Tibial nerve (tissue), 4 donors: ENCODE data around the gene NBAS. TPM values are rescaled to one million over a fixed set of nuclear protein-coding genes. Genes with fewer than 3 reads are reported as not detected.
A peak's percentile ranks its signal among the peaks of the same experiment; 100 is the strongest.
"Not testable (repeated sequence)": the region's sequence is repeated elsewhere in the genome, so short reads cannot be mapped to it uniquely, and the experiment has no call there.

Experiments
- DNase-seq, 2 donors: peaks; one replicate each; pipeline ENCODE4 v3.0.0-alpha.2; 2019; ENCODE audit warnings: low spot score in 2 of 2
- H3K27ac ChIP-seq, 4 donors: fragments of 200-600 bp; sonication (generic) in 3 of 4; one replicate each; pipeline ENCODE4 v1.5.1; 2017 to 2019; ENCODE audit warnings: mild to moderate bottlenecking in 1 of 4
- H3K27me3 ChIP-seq, 2 donors: fragments of 200-600 bp; sonication (generic) in 1 of 2; one replicate each; pipeline versions ENCODE4 v1.5.1 to v1.6.0; 2017 to 2019
- H3K36me3 ChIP-seq, 3 donors: fragments of 200-600 bp; sonication (generic); one replicate each; pipeline ENCODE4 v1.5.1; 2018 to 2019
- H3K4me1 ChIP-seq, 4 donors: fragments of 200-600 bp; sonication (generic) in 3 of 4; one replicate each; pipeline ENCODE4 v1.5.1; 2017 to 2019
- H3K4me3 ChIP-seq, 4 donors: fragments of 200-600 bp; sonication (generic) in 3 of 4; one replicate each; pipeline ENCODE4 v1.5.1; 2017 to 2019; ENCODE audit warnings: mild to moderate bottlenecking in 1 of 4, moderate library complexity in 1 of 4
- H3K9me3 ChIP-seq, 4 donors: fragments of 200-600 bp; sonication (generic) in 3 of 4; one replicate each; pipeline ENCODE4 v1.5.1; 2017 to 2019
- CTCF ChIP-seq, 5 experiments: fragments of 200-600 bp in 3 of 5; fragments of 450-650 bp in 2 of 5; sonication (generic) in 3 of 5; IDR thresholded peaks; one replicate each; pipeline ENCODE4 v1.5.1; 2016 to 2019; ENCODE audit warnings: antibody characterized with exemption in 5 of 5, mild to moderate bottlenecking in 3 of 5, moderate library complexity in 2 of 5
- EP300 ChIP-seq, 2 donors: sonication (generic); formaldehyde crosslinking; IDR thresholded peaks; one replicate each; pipeline ENCODE4 v1.6.1; 2017; ENCODE audit warnings: antibody characterized with exemption in 2 of 2, mild to moderate bottlenecking in 1 of 2
- POLR2A ChIP-seq, 2 donors: fragments of 450-650 bp; IDR thresholded peaks; one replicate each; pipeline ENCODE4 v1.6.1; 2017; ENCODE audit warnings: antibody characterized with exemption in 2 of 2, mild to moderate bottlenecking in 2 of 2, moderate library complexity in 2 of 2
- WGBS, 2 donors: methylation state at CpG; one replicate each; pipeline ENCODE4 v1.1.5; 2018; 5-methylcytosine and 5-hydroxymethylcytosine counted together
- total RNA-seq, 4 donors: library from RNA; depleted of rRNA; stranded (reverse); fragments of >200 nt; gene quantifications; one replicate each; pipeline ENCODE4 v1.1.0, GENCODE V29; 2016

NBAS gene
- total RNA-seq, 4 donors from 2014 or later = 49.0 to 59.1 (median 55.1) TPM

GRCh38 chr2:15547115-15547876 lies 13.8 kb downstream of the NBAS start:
- no peak overlapping the region for H3K27ac ChIP-seq
- H3K9me3 ChIP-seq = no peaks in the 10 kb centered on the region
- H3K4me1 ChIP-seq = no peaks in the 10 kb centered on the region
- H3K36me3 ChIP-seq = peaks cover 0 to 33% (median 0%) of the 10 kb centered on the region in 3 donors
- TF ChIP-seq CTCF (IDR thresholded peaks at IDR 0.05) (no peak), POLR2A (IDR thresholded peaks at IDR 0.05) (no peak), EP300 (IDR thresholded peaks at IDR 0.05) (no peak)
- H3K27me3 ChIP-seq = no peaks in the 10 kb centered on the region
- DNase-seq = no peak
- H3K4me3 ChIP-seq = no peak overlapping the region
- WGBS, 2 donors = 80 to 81% methylated on average over 4 of the region's 4 CpGs

- TF ChIP-seq POLR2A (IDR thresholded peaks at IDR 0.05) (no peak), EP300 (IDR thresholded peaks at IDR 0.05) (no peak), CTCF (IDR thresholded peaks at IDR 0.05) (peak in 1 of 5 experiments; percentile 8)
- H3K27me3 ChIP-seq = no peaks in the 10 kb centered on the region
- no peak for DNase-seq
- 81 to 86% methylated on average over 11 of the region's 11 CpGs for WGBS, 2 donors
- no peaks in the 10 kb centered on the region for H3K4me1 ChIP-seq
- H3K4me3 ChIP-seq = no peak overlapping the region
- no peaks in the 10 kb centered on the region for H3K9me3 ChIP-seq
- H3K27ac ChIP-seq = no peak overlapping the region
- peaks cover 0 to 30% (median 0%) of the 10 kb centered on the region in 3 donors for H3K36me3 ChIP-seq
Measured at GRCh38 chr2:15546297-15547098, 14.6 kb downstream of the NBAS start.

GRCh38 chr2:15544227-15544626 lies 16.9 kb downstream of the NBAS start:
- H3K4me1 ChIP-seq = no peaks in the 10 kb centered on the region
- H3K9me3 ChIP-seq = no peaks in the 10 kb centered on the region
- no peaks in the 10 kb centered on the region for H3K27me3 ChIP-seq
- TF ChIP-seq CTCF (IDR thresholded peaks at IDR 0.05) = no peak
- no peak for TF ChIP-seq POLR2A (IDR thresholded peaks at IDR 0.05)
- TF ChIP-seq EP300 (IDR thresholded peaks at IDR 0.05) = no peak
- no peak overlapping the region for H3K27ac ChIP-seq
- peaks cover 0 to 19% (median 0%) of the 10 kb centered on the region in 3 donors for H3K36me3 ChIP-seq
- WGBS, 2 donors = 86 to 91% methylated on average over 2 of the region's 2 CpGs
- DNase-seq = no peak
- H3K4me3 ChIP-seq = no peak overlapping the region

- H3K9me3 ChIP-seq = no peaks in the 10 kb centered on the region
- peaks cover 0 to 19% (median 0%) of the 10 kb centered on the region in 3 donors for H3K36me3 ChIP-seq
- TF ChIP-seq EP300 (IDR thresholded peaks at IDR 0.05) = no peak
- TF ChIP-seq CTCF (IDR thresholded peaks at IDR 0.05) = no peak
- TF ChIP-seq POLR2A (IDR thresholded peaks at IDR 0.05) = no peak
- no peaks in the 10 kb centered on the region for H3K4me1 ChIP-seq
- WGBS, 2 donors = 93 to 95% methylated on average over 6 of the region's 6 CpGs
- no peak overlapping the region for H3K4me3 ChIP-seq
- no peaks in the 10 kb centered on the region for H3K27me3 ChIP-seq
- H3K27ac ChIP-seq = no peak overlapping the region
- no peak for DNase-seq
Measured at GRCh38 chr2:15543541-15543940, 17.6 kb downstream of the NBAS start.

GRCh38 chr2:15543053-15543452 lies 18.1 kb downstream of the NBAS start:
- H3K36me3 ChIP-seq = peaks cover 0 to 16% (median 0%) of the 10 kb centered on the region in 3 donors
- TF ChIP-seq POLR2A (IDR thresholded peaks at IDR 0.05) = no peak
- no peak for TF ChIP-seq CTCF (IDR thresholded peaks at IDR 0.05)
- no peak for TF ChIP-seq EP300 (IDR thresholded peaks at IDR 0.05)
- no peak overlapping the region for H3K4me3 ChIP-seq
- H3K9me3 ChIP-seq = no peaks in the 10 kb centered on the region
- H3K27ac ChIP-seq = no peak overlapping the region
- no peak for DNase-seq
- H3K4me1 ChIP-seq = no peaks in the 10 kb centered on the region
- 85 to 91% methylated on average over 3 of the region's 3 CpGs for WGBS, 2 donors
- no peaks in the 10 kb centered on the region for H3K27me3 ChIP-seq

GRCh38 chr2:15542269-15542668 lies 18.9 kb downstream of the NBAS start:
- not testable (repeated sequence) for DNase-seq, H3K27ac ChIP-seq
- WGBS, 2 donors = 57 to 70% methylated on average over 4 of the region's 6 CpGs

GRCh38 chr2:15540523-15540922 lies 20.6 kb downstream of the NBAS start:
- DNase-seq, H3K4me3 ChIP-seq, H3K27ac ChIP-seq, H3K9me3 ChIP-seq, H3K27me3 ChIP-seq, H3K4me1 ChIP-seq: not testable (repeated sequence)
- peaks cover 0 to 33% (median 0%) of the 10 kb centered on the region in 3 donors for H3K36me3 ChIP-seq
- WGBS, 2 donors = 84 to 87% methylated on average over 5 of the region's 5 CpGs

More at GRCh38 chr2:15542269-15542668, 18.9 kb downstream of the NBAS start:
- H3K9me3 ChIP-seq, H3K4me3 ChIP-seq, H3K4me1 ChIP-seq, H3K27me3 ChIP-seq: not testable (repeated sequence)
- H3K36me3 ChIP-seq = peaks cover 0 to 18% (median 0%) of the 10 kb centered on the region in 3 donors
